ENCODE results near the gene CHMP6. TPM values are rescaled to one million over a fixed set of nuclear protein-coding genes. Genes with fewer than 3 reads are reported as not detected.

Gene CHMP6
- 4.0 and 10.1 TPM in 2 replicates for total RNA-seq

GRCh38 chr17:80991645-80992076, at the start of gene CHMP6:
TSS of gene CHMP6 (plus strand) at chr17:80991841. CDS start at chr17:80991919, 78 bp downstream.

GRCh38 chr17:81034779-81035520, 43.3 kb downstream of the CHMP6 start, which contains the start of gene BAIAP2:
TSS of gene BAIAP2 (plus strand) at chr17:81035151. CDS start at chr17:81035255, 104 bp downstream.

Other genes with a start within 250 kb of the CHMP6 start
- gene BAIAP2, start 43.3 kb downstream of the CHMP6 start, total RNA-seq: 69.4 and 80.8 TPM in 2 replicates
- gene PVALEF, start 173.7 kb downstream of the CHMP6 start, total RNA-seq: not detected in 2 replicates
- gene AATK, start 174.4 kb downstream of the CHMP6 start, total RNA-seq: 0.48 and 1.1 TPM in 2 replicates
- gene CEP131, start 231.1 kb downstream of the CHMP6 start, total RNA-seq: 8.9 and 11.5 TPM in 2 replicates
- gene TEPSIN, start 247.2 kb downstream of the CHMP6 start, total RNA-seq: 6.7 and 11.9 TPM in 2 replicates
- 33.3 and 43.1 TPM in 2 replicates for gene NDUFAF8, start 247.5 kb downstream of the CHMP6 start, total RNA-seq

Measured in tracheal epithelial cell (primary cell).